OCI-LY1 (cell line): ENCODE measurements around the gene ROBO1.

Experiments
- EZH2 ChIP-seq: fragments of 200-600 bp; sonication (generic), shearing (Covaris generic); IDR thresholded peaks from 2 replicates; pipeline ENCODE4 v1.8.0; 2017; ENCODE audit warnings: borderline replicate concordance, mixed run types, mild to moderate bottlenecking, antibody characterized with exemption, low read length, moderate library complexity, mixed read lengths
- TF ChIP-seq, protein P1 (sequence below): fragments of 200-600 bp; sonication (generic), shearing (Covaris generic); IDR thresholded peaks from 2 replicates; pipeline ENCODE4 v1.5.1; 2017; ENCODE audit warnings: mild to moderate bottlenecking, antibody characterized with exemption, low read length, moderate library complexity, mixed read lengths

DNA sequence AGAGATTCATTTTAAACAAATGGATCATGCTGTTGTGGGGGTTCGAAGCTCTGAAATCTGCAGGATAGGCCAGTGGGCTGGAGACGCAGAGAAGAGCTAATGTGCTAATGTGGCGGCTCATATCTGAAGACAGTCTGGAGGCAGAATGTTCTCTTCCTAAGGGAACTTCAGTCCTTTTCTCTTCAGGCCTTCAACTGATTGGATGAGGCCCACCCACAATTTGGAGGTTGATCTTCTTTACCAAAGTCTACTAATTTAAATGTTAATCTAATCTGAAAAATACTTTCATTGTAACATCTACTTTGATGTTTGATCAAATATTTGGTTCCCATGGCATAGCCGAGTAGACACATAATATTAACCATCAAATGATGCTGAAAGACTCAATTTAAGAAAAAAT is 940.2 kb downstream of the ROBO1 start:
- TF ChIP-seq, protein P1, sequence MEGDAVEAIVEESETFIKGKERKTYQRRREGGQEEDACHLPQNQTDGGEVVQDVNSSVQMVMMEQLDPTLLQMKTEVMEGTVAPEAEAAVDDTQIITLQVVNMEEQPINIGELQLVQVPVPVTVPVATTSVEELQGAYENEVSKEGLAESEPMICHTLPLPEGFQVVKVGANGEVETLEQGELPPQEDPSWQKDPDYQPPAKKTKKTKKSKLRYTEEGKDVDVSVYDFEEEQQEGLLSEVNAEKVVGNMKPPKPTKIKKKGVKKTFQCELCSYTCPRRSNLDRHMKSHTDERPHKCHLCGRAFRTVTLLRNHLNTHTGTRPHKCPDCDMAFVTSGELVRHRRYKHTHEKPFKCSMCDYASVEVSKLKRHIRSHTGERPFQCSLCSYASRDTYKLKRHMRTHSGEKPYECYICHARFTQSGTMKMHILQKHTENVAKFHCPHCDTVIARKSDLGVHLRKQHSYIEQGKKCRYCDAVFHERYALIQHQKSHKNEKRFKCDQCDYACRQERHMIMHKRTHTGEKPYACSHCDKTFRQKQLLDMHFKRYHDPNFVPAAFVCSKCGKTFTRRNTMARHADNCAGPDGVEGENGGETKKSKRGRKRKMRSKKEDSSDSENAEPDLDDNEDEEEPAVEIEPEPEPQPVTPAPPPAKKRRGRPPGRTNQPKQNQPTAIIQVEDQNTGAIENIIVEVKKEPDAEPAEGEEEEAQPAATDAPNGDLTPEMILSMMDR: no peak
- no peak for TF ChIP-seq EZH2
